ENCODE data around the gene ZNF71.
"Not testable (repeated sequence)": the region's sequence is repeated elsewhere in the genome, so short reads cannot be mapped to it uniquely, and the experiment has no call there.

ZNF71 gene

DNA sequence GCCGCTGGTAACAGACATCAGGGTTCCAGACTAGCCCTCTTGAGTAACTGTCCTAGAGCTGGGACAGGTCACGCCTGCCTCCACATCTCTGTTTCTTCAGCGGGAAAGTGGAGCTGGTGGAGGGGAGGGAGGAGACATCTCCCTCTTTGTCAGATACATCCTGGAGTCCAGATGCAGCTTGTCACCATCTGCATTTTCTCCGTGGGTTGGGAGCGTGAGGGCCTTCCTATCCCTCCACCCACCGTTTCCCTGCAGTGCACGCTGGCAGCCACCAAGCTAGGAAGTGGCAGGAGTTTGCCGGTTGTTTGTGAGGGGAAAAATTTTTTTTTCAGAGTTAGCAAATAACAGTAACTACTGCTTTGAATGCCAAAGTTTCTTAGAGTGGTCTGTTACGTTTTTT is 27.9 kb downstream of the ZNF71 start:
- no peak for DNase-seq (ENCODE audit: low spot score)

- no peak for DNase-seq (ENCODE audit: low spot score)
Measured at GRCh38 chr19:56625708-56626107, 30.6 kb downstream of the ZNF71 start.

GRCh38 chr19:56633021-56633420 is 37.9 kb downstream of the ZNF71 start:
- DNase-seq (ENCODE audit: low spot score): no peak

DNA sequence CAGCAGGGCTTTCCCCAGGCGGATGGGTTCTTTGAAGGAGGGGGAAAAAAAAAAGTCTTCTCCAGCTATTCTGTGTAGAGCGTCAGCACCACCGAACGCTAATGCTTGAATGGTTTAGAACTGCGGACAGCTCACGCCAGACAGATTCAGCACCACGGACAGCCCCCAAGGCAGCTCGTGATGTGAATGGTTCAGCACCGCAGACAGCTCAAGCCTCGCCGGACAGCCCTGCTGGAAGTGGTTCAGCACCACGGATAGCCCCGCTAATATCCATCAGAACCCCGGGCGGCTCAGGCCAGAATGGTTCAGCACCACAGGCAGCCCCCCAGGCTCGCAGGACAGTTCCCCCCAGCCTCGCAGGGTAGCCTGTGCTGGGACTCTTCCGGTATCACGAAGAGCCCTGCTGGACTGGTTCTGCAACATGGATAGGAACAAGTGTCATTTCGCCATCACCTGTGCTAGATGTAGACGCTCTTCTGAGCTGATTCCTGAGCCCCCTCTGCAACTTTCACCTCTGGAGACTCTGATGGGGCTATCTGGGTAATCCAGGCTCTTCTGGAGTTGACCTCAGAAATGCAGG is 43.0 kb downstream of the ZNF71 start:
- peak; percentile 87 for DNase-seq (ENCODE audit: low spot score)

- DNase-seq (ENCODE audit: low spot score): peak; percentile 24
Measured at GRCh38 chr19:56639217-56639616, 44.1 kb downstream of the ZNF71 start.

DNA sequence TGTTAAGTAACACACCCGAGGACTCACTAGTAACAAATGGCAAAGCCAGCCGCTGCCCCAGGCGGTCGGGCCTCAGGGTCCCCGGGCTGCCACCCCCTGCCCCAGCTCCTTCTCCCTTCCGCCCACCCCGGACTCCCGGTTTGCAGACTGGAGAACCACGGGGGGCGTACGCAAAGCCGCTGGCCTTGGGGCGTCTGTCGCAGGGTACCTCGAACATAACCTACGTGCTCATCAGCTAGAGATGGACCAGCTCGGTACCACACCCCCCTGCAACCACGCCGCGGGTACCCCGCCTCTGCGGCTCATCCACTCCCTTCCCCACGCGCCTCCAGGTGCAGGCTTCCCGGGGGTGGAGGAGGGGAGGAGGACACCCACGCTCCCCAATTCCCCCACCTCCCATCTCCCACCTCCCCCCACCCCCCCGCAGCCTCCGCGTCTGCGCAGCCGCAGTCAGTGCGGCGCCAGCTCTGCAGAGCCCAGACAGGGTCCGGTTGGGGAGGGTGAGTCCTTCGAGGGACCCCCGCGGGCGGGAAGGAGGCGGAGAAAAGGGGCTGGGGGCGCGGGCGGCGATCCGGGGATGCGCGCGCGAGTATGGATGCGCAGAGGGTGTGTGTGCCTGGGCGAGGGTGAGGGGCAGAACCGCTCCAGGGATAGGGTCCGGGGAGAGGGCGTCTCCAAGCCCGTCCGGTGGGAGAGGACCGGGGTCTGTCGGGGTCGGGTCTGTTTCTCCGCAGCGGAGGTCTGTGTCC is 47.8 kb downstream of the ZNF71 start, which contains the start of gene SMIM17:
TSS of gene SMIM17 (plus strand) at position 449 of the 749 bp plus-strand sequence. CDS start 2,509 bp downstream, outside the sequence.
- no peak for DNase-seq (ENCODE audit: low spot score)

DNA sequence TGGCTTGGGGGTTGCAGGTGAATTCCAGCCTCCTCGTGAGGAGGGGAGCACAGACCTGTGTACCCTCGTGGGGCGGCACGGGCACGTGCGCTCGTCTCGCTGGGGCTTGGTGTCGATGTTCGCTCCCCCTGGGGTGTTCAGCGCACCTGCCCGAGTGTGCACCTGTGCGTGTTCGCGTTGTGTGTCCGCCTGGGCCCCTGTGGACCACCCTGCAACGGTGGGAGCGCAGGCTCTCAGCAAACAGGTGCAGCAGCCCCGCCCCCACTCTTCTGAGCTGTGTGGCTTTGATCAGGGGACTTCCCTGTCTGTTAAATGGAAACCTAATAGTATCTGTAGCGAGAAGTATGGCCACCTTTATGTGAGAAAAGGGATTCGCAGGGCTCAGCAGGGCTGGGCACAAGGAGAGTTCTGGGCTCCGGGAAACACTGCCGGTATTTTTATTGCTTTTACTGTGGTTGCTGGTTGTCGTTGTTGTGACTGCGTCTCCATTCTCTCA is 48.4 kb downstream of the ZNF71 start:
- no peak for DNase-seq (ENCODE audit: low spot score)

GRCh38 chr19:56654151-56654550 is 59.0 kb downstream of the ZNF71 start:
- DNase-seq (ENCODE audit: low spot score): no peak

DNA sequence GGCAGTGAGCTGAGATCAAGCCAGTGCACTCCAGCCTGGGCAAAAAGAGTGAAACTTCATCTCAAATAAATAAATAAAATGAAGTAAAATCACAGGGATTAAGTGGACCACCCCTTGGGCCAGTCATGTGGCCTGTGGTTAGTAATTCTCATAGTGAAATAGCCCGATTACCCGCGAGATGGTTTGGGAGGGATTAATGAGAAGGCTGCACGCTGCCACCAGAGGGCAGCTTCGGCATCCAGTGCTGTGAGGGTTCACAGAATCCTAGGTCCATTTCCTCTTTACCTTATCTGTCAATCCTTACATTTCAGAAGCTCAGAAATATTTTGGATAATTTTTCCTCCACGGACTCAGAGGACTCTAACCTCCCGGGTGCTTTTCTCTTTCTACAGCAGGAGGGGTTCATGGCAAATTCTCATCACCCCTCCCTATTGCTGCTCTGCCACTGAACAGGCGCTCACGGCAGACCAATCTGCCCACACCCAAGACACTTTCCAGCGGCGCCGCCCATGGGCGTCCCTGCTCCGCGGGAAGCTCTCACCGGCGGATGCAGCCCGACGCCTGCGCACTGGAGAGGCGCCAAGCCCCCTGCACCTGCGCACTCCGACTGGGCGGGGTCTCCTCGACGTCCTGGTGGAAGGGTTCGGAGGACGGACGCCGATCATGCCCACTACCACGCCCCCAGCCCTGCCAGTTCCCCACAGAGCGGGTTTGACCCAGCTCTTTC is 65.4 kb downstream of the ZNF71 start:
- DNase-seq (ENCODE audit: low spot score): peak; percentile 33

- no peak for DNase-seq (ENCODE audit: low spot score)
Measured at GRCh38 chr19:56661248-56661647, 66.1 kb downstream of the ZNF71 start.

DNA sequence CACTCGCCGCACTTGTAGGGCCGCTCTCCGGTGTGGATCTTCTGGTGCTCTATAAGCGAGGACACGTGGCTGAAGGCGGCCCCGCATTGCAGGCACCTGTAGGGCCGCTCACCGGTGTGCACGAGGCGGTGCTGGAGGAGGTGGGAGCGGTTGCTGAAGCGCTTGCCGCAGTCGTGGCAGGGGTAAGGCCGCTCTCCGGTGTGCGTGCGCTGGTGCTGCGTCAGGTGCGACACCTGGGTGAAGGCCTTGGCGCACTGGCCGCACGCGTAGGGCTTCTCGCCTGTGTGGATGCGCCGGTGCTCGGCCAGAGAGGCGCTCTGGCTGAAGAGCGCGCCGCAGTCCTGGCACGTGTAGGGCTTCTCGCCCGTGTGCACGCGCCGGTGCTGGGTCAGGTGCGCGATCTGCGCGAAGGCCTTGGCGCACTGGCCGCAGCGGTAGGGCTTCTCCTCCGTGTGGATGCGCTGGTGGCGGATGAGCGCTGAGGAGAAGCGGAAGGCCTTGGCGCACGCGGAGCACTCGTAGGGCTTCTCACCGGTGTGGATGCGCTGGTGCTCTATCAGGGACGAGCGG is 68.9 kb downstream of the ZNF71 start:
- no peak for DNase-seq (ENCODE audit: low spot score)

- no peak for DNase-seq (ENCODE audit: low spot score)
Measured at GRCh38 chr19:56664511-56664910, 69.4 kb downstream of the ZNF71 start.

DNA sequence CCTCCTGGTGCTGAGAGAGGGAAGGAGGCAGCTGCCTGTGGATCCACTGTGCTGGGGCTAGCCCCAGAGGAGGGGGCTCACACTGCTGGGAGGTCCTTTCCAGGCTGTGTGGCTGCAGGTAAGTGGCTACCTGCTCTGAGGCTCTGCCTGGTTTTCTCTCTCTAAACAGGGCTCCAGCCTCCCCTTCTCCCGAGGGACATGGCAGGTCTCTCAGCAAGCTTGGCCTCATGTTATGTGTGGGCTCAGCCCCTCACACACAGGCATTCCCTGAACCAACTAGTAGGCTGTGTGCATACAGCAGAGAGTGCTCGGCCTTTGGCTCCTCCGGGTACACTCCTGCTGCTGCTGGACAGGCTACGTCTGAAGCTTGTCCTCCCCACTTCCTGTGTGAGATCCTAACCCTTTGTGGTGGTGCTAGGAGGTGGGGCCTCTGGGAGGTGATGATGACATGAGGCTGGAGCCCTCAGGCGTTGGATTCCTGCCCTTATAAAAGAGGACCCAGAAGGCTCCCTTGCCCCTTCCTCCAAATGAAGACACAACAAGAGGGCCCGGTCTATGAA is 72.3 kb downstream of the ZNF71 start:
- no peak for DNase-seq (ENCODE audit: low spot score)

- no peak for DNase-seq (ENCODE audit: low spot score)
Measured at GRCh38 chr19:56668676-56669075, 73.6 kb downstream of the ZNF71 start.

DNA sequence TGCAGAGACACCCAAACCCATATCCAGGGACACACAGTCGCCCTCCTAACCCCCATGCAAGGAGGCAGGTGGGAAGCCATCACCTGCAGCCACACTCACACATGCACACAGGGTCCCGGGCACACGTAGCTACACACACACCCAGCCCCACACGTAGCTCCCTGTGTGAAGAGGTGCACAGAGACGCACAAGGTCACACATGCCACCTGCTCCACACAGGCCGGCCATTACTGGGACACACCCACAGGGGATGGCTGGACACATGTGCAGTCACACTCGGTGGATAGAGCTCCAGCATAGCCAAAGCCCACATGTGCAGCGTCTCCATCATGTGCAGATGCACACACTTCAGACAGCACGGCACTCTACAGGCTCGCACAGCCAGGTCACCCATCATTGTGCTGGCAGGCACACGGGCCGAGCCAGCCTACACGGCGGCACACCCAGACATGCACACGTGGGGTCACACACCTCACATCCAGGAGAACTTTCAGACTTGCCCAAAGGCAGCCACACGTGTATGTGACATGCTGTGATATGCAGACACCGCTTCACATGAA is 75.4 kb downstream of the ZNF71 start:
- DNase-seq (ENCODE audit: low spot score): no peak

DNA sequence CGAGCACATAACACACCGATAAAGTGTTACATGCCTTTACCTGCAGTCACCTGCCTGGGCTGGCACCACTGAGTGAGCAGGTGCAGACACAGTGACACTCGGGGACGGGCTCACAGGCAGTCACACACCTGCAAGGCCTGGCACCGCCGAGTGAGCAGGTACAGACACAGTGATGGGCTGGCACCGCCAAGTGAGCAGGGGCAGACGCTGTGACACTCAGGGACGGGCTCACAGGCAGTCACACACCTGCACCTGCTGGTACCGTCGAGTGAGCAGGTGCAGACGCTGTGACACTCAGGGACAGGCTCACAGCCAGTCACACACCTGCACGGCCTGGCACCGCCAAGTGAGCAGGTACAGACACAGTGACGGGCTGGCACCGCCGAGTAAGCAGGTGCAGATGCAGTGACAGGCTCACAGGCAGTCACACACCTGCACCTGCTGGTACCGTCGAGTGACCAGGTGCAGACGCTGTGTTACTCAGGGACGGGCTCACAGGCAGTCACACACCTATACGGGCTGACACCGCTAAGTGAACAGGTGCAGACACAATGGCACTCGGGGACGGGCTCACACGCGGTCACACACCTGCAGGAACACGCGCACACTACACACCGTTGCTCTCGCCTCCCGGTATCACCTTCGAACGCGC is 76.0 kb downstream of the ZNF71 start:
- DNase-seq (ENCODE audit: low spot score): no peak

- DNase-seq (ENCODE audit: low spot score): no peak
Measured at GRCh38 chr19:56671613-56671994, 76.5 kb downstream of the ZNF71 start, which contains the start of gene ZNF835. Gene ZNF835 (minus strand): TSS chr19:56671757. CDS start chr19:56665198, 6,559 bp downstream.

- DNase-seq (ENCODE audit: low spot score): not testable (repeated sequence)
Measured at GRCh38 chr19:56672610-56673009, 77.5 kb downstream of the ZNF71 start.

All from HuH-7 (cell line).